Activated CD4-positive, alpha-beta T cell treated with anti-CD3 and anti-CD28 coated beads, Interleukin-10, Interleukin-2, amounts not matched to agents 100 ng/mL and 50 ng/mL, durations not matched to agents 16 hours and 8 hours (primary cell): Measurements from ENCODE around the gene GFRA1.

ENCODE experiments used
- DNase-seq: peaks from one replicate; pipeline ENCODE4 v3.0.0-alpha.2; 2020

GFRA1 gene

DNA sequence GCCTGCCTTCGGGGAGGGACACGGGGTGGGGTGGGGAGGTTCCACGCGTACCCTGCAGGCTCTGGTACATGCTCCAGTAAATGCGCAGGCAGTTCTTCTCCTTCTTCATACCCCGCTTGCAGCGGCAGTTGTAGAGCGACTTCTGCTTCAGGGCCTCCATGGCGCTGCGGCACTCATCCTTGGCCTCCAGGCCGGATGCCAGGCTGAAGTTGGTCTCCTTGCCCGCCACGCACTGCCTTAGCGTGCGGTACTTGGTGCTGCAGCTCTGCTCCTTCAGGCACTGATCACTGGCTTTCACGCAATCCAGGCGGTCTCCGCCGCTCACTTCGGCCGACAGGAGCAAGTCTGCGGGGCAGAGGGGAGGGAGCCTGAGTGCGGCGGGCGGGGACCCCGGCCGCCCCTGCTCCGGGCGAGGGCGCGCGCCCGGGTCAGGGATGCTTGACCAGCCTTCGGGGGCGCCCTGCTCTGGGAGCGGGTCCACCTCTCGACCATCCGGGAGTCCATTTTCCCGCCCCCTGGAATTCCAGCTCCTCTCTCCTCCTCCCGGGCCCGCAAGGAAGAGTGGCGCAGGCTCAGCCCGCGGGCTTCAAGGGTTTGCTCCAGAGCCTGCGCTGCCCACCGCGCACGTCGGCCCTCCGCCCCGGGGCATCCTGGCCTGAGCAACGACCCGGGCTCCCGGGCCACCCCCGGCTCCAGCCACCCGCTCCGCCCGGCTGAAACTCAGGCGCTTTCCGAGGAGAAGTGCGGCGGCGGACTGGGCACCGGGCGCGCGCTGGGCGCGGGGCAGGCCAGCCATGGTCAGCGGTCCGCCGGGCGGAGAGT lies 2.0 kb downstream of the GFRA1 start:
- no peak for DNase-seq

DNA sequence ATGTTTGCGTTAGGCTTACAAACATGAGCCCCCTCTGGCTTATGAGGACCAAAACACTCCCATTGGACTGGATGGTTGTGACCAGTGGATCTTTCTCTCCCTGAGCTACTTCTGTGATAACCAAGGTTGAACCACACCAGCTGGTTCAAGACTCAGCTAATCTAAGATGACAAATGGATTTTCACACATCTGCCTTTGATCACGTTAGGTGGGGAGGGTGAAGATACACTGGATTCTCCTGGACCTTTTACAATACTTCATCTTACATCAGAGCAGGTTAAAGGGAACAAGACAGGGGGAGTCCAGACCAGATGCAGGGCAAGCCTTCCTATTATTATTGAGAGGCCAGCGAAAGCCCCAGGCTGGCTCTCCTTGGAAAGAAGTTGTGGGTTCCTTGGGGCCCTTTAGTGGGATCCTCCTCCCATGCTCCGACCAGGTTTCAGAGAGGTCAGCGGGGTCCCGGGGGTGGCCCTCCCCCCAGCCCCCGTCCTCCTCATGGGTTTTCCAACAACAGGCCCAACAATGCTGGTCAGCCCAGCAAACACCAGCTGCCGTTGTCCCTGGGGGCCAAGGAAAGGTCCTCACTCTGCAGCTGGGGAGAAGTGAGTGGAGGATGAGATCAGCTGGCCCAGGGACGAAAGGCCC lies 2.8 kb downstream of the GFRA1 start:
- DNase-seq: no peak

DNA sequence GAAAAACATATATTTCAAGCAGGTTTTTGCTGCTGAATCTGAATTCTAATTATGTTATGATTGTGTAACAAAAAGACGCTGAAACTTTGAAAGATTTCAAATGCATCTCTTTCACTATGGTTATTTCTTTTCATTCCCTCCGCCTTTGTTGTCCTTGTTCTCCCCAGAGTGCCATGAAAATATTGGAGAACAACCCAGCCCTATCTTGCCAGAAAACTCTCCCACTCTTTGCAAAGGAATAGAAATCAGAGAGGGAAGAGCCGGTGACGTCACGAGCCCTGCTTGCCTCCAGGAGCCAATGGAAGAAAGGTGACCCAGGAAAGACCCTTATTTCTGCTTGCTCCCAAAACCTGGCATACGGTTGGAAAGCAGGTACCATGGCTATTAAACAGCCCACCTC lies 3.4 kb downstream of the GFRA1 start:
- DNase-seq: no peak

DNA sequence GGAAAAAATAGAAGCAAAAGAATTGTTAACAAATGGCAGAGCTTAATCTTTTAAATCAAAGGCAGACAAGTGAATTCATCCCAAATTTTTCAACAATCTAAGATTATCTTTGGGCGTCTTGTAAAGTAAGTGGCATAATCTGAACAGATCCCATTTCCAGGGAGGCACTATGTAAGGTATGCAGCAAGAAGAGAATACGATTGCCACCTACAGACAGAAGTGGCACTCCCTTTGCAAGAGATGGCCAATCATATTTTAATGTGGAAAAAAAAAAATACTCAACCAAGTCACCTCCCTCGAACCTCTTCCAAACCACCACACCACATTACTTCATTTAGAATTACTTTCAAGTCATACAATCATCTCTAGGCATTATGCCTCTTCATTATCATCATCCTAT lies 4.0 kb downstream of the GFRA1 start:
- DNase-seq: no peak

DNA sequence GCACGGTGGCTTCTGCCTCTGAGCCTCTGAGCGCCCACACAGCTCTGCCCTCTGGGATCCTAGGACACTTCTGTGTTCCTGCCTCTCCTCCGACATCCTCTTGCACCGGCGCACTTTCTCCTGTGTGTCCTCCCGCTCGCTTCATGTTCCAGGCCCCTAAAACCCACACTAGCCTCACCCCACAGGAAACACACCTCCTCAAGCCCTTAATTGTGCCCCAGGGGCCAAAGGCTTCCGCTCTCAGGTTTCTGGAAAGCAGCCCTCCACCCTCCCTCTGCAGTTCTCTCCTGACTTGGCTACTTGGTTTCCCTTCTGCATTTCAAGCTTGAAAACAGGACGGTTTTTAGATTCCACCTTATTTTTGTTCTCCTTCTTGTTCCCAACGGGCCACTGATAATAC lies 7.3 kb downstream of the GFRA1 start:
- no peak for DNase-seq

DNA sequence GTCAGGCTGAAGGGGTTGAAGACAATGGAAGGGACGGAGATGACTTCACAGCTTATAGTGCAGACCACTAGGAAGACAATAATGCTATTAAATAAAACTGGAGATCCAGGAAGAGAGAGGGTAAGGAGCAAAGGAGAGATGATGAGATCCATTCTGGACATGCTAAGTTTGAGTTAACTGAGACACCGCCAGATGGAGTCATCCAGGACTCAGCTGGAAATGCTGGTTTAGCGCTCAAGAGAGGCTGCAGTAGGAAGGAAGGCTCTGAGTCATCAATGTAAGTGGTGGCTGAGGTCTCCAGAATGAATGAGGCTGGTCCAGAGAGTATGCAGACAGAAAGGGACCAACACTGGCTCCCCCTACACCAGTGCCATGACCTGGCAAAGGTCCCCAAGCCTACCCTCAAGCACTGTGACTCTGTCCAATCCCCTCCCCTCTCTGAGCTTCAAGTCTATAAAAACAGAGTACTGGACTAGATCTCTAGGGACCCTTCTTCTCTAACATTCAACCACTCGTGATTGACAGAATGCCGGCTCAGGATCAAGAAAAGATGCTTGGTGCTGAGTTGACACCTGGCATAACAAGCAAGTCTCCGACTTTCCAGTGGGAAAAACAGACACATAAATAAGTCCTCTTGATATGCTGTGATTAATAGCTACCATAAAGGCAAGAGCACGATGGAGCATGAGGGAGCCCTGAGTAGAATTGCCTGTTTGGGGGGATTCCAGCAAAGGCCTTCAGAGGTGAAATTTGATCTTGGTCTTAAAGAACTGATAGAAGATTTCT lies 8.9 kb downstream of the GFRA1 start:
- no peak for DNase-seq

DNA sequence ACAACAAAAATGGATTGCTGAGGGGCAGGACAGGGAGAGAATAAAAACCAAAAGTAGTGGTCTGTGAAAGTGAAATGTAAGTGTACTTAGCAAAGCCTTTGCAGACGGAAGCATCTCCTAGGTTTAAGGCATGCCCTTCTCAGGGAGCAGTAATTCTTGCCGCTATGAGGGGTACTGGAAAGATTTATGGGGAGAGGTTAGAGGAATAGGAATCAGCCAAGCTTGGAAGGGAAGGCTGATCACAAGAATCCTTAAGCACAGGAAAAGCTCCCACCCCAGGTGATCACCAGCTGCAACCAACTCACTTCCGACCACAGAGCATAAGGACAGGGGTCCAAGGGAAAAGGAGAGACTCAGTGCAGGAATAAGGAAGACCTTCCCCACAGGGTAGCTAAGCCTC lies 10.3 kb downstream of the GFRA1 start:
- DNase-seq: no peak

DNA sequence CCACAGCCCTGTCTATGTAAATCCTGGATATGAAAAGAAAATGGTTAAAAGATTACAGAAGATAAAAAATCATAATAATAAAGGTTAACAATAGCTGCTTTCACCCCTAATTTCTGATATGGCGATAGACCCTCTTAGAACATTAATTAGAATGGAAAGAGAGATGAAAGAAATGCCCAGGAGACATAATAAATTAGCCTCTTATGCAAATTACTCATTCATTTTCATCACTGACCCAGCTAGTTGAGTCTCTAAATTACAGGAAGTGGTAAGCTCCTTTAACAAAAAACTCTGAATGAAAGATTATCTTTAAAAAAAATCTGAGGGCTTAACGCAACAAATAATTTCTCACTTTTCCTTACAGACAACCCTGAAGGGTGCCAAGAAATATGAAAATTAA lies 12.4 kb downstream of the GFRA1 start:
- DNase-seq: no peak

DNA sequence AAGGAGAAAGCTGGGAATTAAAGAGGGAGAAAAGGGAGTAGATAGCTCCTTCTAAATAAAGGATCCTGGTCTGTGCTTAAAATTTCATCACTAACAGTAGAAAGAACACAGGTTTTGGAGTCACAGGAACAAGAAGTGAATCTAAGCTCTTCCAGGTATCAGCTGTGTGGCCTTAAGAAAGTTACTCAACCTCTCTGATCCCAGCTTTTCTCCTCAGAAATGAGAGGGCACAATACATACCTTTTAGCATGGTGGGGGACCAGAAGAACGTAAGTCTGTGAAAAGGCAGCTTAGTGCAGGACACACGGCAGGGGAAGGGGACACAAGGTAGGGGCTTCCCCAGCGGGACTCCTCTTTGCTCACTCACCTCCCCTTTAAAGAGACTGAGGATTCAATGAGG lies 13.4 kb downstream of the GFRA1 start:
- no peak for DNase-seq

DNA sequence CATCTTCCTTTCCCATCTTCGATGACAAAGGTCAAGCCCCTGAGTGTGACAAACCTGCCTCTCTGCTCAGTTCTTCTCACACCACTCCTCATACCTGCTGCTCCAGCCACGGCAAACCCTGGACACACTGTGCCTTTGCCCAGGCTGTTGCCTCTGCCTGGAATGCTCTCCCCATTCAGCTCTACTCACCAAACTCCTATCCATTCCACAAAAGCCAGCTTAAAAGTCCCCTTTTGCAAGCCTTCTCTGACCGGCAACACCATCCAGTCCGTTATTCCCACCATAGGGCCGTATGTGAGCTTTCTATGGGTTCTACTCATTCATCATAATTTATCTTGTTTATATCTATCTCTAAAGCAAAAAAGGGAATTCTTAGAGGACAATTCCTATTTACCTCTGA lies 15.2 kb downstream of the GFRA1 start:
- no peak for DNase-seq

DNA sequence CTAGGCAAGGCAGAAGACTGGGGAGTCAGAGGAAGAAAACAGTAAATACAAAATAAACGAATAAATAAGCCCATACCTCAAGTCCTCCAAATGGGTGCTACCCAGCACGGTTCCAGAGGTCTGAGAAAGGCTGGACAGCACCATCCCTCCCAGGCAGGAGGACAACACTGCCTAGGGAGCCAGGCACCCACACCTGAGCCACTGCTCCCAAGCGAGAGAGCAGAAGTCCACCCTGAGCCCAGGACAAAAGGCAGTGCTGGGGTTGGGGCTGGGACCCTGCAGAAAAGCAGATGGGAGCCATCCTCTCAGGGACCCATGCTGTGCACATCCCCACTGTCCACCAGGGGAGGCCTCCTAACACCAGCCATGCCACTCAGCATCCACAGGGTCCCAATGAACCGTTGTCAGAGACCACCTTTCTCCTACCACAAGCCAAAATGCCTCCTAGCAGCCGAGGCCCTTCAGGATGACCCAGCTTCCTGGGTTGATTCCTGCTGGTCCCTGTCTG lies 16.2 kb downstream of the GFRA1 start:
- DNase-seq: no peak

DNA sequence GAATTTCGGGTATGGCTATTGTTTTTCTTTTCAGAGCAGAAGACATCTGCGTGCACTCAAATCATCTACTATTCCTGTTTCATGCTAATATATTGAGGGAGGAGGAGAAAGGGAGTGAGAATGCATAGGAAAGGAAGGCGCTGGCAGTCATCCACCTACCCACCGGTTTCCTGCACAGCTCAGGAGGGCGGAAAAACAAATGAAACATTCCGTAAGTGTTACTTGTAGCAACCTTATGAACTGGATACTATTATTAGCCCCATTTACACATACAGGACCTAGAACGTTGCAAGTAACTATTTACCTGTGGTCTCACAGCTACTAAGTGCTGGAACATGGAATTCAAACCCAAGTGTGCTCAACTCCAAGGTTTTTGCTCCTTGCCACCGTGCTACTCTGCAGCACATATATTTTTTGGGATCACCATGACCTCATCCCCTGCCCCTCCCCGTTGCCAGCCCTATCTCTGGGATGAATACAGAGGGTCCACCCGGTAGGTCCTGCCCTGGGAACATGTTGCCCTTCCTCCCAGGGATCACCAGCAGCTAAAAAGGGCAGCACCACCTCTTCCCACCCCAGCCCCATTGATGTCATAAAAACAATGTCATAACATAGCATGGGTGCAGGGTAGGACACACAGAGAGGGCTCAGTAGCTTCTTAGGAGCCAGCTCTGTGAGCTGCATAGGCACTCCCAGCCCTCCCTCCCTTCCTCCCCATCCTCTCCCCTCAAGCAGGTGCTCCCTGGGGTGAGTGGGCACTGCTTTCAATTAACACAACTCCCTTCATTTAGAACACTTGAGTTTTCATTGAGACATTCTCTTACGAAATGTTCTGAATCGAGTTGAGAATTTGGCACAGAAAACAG lies 16.9 kb downstream of the GFRA1 start:
- DNase-seq: no peak

DNA sequence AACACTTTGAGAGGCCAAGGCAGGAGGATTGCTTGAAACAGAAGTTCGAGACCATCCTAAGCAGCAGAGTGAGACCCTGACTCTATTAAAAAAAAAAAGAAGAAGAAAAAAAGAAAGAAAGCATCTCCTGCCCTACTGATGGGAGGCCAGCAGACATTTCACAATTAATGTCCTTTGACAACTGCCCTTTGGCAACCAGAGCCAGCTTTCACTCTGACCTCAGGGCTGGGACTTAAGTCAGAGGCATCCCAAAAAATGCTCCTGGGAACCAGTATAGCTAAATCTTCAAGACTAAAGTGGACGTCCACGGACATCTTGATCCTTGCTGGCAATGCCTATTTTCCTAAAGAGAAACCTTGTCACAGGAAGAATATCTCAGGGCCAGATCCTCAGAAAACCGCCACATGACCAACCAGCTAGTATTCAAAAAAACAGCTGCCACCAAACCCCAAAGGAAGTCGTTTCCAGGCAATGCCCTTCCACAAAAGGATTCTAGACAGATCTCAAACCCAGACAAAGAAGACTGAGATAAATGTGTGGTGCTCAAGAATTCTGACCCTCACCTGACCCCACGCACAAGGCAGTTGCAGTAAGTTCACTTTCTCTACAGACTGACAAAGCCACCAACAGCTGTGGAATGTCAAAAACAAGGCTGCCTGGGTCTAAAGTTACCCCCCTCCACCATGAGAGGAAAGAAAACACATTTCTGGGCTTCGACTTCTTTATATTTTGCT lies 18.4 kb downstream of the GFRA1 start:
- DNase-seq: no peak

DNA sequence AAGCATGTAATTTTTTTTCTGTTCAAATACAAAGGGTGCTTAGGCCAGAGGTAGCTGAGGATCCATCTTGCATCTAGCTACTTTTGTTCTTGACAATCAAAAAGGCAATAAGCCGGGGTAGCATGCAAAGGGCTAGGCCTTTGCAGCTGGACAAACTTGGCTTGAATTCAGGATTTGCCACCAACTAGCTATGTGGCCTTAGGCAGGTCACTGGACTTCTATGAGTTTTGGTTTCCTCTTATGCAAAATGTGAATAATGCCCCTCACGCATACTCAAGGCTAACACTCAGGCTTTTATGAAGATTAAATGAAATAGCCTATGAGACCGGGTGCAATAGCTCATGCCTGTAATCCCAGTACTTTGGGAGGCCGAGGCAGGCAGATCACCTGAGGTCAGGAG lies 19.3 kb downstream of the GFRA1 start:
- DNase-seq: no peak

DNA sequence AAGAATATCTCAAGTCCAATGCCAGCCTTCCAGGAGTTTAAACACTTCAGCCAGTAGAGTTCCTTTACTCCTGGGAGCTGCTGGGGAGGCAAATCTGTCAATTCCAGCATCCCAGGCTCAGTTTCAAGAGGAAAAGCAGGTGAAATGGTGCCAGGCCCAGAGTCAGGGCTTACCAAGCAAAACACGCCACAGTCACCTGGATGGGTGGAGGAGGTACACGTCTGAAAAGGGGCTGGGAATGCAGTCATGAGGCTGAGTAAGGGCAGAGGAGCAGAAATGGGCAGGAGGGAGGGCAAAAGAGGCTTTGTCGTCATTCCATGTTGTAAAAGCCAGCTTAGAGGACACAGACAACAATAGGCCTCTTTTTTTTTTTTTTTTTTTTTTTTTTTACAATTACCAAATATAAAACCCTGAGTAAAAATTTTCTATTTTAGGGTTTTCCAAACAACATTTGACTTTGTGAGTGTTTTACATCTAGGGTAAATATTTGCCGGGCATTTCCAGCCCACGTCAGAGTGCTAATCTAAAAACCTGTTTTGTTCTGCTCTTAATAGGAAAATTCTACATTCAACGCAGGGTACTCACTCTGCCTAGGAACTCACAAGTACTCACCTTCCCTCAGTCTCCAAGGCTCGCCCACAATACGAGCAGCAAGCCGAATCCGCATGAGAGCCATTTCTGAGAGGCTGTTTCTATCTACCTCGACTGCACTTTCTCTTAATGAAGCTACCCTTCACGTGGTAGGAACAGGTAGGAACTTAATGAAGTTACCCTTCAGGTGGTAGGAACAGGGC lies 21.2 kb downstream of the GFRA1 start:
- DNase-seq: no peak

DNA sequence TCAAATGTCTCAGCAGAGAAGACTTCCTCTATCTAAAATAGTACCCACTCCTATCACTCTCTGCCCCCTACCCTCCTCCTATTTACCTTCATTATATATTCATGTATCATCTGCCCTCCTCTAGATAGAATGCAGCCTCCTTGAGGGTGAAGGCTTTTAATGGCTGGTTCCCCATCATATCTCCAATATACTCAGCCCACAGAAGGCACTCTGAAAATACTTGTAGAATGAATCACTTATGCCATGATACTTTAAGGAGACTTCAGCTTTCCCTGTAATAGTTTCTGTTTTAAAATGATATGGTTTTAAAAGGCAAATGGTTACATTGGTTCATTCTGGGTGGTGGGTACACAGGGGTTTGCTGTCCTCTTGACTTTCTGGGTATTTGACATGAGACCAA lies 25.3 kb downstream of the GFRA1 start:
- DNase-seq: no peak

DNA sequence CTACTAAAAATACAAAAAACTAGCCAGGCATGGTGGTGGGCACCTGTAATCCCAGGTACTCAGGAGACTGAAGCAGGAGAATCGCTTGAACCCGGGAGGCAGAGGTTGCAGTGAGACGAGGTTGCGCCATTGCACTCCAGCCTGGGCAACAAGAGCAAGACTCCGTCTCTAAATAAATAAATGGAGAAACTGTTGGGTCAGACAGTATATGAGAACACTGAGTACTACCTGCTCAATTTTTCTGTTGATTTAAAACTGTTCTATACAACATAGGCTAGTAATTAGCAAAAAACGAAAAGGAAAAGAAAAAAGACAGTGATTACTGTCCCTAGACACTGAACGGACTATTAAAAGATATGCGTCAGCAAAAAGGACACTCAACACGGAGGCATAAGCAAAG lies 26.7 kb downstream of the GFRA1 start:
- no peak for DNase-seq

DNA sequence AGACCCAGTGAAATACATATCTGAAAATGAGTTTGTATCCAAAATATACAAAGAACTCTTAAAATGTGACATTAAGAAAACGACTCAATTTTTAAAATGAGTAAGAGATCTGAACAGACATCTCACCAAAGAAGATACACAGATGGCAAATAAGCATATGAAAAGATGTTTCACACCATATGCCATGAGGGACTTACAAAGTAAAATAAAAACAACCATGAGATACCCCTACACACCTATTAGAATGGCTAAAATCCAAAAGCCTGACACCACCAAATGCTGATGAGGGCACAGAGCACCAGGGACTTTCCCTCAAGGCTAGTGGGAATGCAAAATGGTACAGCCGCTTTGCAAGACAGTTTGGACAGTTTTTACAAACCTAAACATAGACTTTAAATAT lies 27.9 kb downstream of the GFRA1 start:
- no peak for DNase-seq

DNA sequence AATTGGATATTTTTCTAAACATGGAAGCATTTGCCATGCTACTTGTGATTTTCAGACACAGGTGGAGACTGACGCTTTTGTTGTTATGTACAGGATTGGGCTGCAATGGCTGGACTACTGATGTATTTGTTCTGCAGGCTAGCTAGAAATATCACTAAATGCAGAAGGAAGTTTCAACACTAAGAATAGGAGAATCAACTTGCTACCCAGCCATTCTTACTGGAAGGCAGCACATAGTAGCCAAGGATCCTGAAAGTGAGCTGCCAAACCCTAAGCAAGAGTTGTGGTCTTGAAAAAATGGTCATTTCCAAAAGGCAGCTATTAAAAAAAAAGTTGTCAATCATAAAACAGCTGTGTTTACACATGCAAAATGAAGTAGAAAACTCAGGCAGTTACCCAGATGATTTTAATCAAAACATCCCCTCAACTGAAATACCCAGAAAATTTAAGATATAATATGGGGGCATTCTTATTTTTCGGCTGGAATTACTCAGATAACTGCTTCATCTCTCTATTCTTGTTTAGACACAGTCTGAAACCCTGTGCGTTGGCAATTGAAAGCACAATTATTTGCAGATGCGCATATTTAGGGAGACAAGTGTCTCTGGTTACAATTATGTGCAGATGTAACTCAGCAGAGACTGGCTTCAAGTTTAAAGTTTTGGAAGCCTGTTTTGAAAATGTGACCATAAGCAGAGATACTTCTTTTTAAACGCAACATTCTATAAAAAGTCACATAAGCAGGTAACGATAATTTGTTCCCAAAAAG lies 31.2 kb downstream of the GFRA1 start:
- no peak for DNase-seq

DNA sequence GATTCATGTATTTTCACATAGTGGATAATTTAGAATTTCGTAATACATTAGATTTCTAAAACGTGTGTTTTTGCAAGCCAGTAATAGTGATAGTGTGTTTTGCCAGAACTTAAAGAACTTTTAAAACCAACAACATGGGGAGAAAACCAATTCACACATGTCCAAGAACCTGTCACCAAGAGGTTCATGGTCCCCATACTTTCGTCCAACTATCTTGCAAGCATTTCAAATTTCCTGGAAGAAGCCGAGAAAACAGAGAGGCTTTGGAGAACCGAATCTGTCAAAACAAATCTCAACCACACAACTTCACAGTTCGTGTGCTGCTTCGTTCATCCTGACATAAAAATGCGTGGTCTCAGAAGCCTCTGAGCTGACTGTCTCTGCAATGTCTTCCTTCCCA lies 31.9 kb downstream of the GFRA1 start:
- DNase-seq: no peak
